ES-I3 (cell line): ENCODE data around the gene ZNF778.

ENCODE experiments used
- H3K36me3 ChIP-seq: 2 replicates; pipeline ENCODE4 v1.6.1; 2013; ENCODE audit warnings: mild to moderate bottlenecking, low read length, control low read depth, moderate library complexity; ENCODE audit not compliant: insufficient read depth
- H3K4me1 ChIP-seq: 2 replicates; pipeline ENCODE4 v1.6.1; 2013; ENCODE audit warnings: mild to moderate bottlenecking, control low read depth, low read length; ENCODE audit not compliant: insufficient read depth
- H3K9ac ChIP-seq: 2 replicates; pipeline ENCODE4 v1.6.1; 2013; ENCODE audit warnings: low read depth, mild to moderate bottlenecking, low read length, moderate library complexity
- H3K9me3 ChIP-seq: 2 replicates; pipeline ENCODE4 v1.6.1; 2013; ENCODE audit warnings: mild to moderate bottlenecking, low read length, moderate library complexity; ENCODE audit not compliant: control insufficient read depth, insufficient read depth

ZNF778 gene

GRCh38 chr16:89197033-89197632 is 20.4 kb upstream of the ZNF778 start:
- no peaks in the 10 kb centered on the region for H3K36me3 ChIP-seq
- no peaks in the 10 kb centered on the region; the same call in 1 of the 2 replicates for H3K4me1 ChIP-seq
- no peak overlapping the region for H3K9ac ChIP-seq
- no peaks in the 10 kb centered on the region for H3K9me3 ChIP-seq

GRCh38 chr16:89197633-89198416 is 19.7 kb upstream of the ZNF778 start:
- no peak overlapping the region for H3K9ac ChIP-seq
- no peaks in the 10 kb centered on the region; the same call in 1 of the 2 replicates for H3K4me1 ChIP-seq
- H3K36me3 ChIP-seq: no peaks in the 10 kb centered on the region
- no peaks in the 10 kb centered on the region for H3K9me3 ChIP-seq

GRCh38 chr16:89198417-89199240 is 18.9 kb upstream of the ZNF778 start:
- no peak overlapping the region for H3K9ac ChIP-seq

GRCh38 chr16:89199241-89200123 is 18.0 kb upstream of the ZNF778 start:
- H3K4me1 ChIP-seq: no peaks in the 10 kb centered on the region; the same call in 1 of the 2 replicates
- H3K36me3 ChIP-seq: no peaks in the 10 kb centered on the region
- peak overlapping the region; percentile 49; the same call in 1 of the 2 replicates for H3K9ac ChIP-seq
- no peaks in the 10 kb centered on the region for H3K9me3 ChIP-seq

More at GRCh38 chr16:89198417-89199240, 18.9 kb upstream of the ZNF778 start:
- Histone ChIP-seq H3K9me3 (no peaks in the 10 kb centered on the region), H3K4me1 (no peaks in the 10 kb centered on the region; the same call in 1 of the 2 replicates), H3K36me3 (no peaks in the 10 kb centered on the region)

GRCh38 chr16:89200124-89200849 is 17.2 kb upstream of the ZNF778 start, which contains the start of gene SLC22A31:
SLC22A31 (minus strand) TSS chr16:89200537; CDS start chr16:89200501, 36 bp downstream.
- H3K4me1 ChIP-seq: no peaks in the 10 kb centered on the region; the same call in 1 of the 2 replicates
- no peaks in the 10 kb centered on the region for H3K9me3 ChIP-seq
- no peaks in the 10 kb centered on the region for H3K36me3 ChIP-seq
- peak within 1 kb of the TSS; percentile 49 for H3K9ac ChIP-seq

GRCh38 chr16:89200850-89201411 is 16.6 kb upstream of the ZNF778 start:
- peak overlapping the region; percentile 49 for H3K9ac ChIP-seq
- no peaks in the 10 kb centered on the region for H3K36me3 ChIP-seq
- H3K4me1 ChIP-seq: no peaks in the 10 kb centered on the region; the same call in 1 of the 2 replicates
- H3K9me3 ChIP-seq: no peaks in the 10 kb centered on the region

- H3K9me3 ChIP-seq: no peaks in the 10 kb centered on the region
- H3K4me1 ChIP-seq: no peaks in the 10 kb centered on the region; the same call in 1 of the 2 replicates
- peak overlapping the region; percentile 49 for H3K9ac ChIP-seq
- no peaks in the 10 kb centered on the region for H3K36me3 ChIP-seq
These were observed 15.8 kb upstream of the ZNF778 start for GRCh38 chr16:89201439-89202377.

GRCh38 chr16:89202422-89203215 is 14.9 kb upstream of the ZNF778 start:
- H3K9ac ChIP-seq: peak overlapping the region; percentile 42; the same call in 1 of the 2 replicates
- no peaks in the 10 kb centered on the region for H3K9me3 ChIP-seq
- no peaks in the 10 kb centered on the region for H3K36me3 ChIP-seq
- H3K4me1 ChIP-seq: no peaks in the 10 kb centered on the region; the same call in 1 of the 2 replicates

- Histone ChIP-seq H3K9me3 (no peaks in the 10 kb centered on the region), H3K36me3 (no peaks in the 10 kb centered on the region), H3K4me1 (no peaks in the 10 kb centered on the region), H3K9ac (no peak overlapping the region)
These were observed 9.5 kb upstream of the ZNF778 start for GRCh38 chr16:89207993-89208392.

GRCh38 chr16:89209522-89210044 is 7.9 kb upstream of the ZNF778 start:
- no peaks in the 10 kb centered on the region for H3K36me3 ChIP-seq
- no peaks in the 10 kb centered on the region for H3K4me1 ChIP-seq
- H3K9ac ChIP-seq: no peak overlapping the region
- no peaks in the 10 kb centered on the region for H3K9me3 ChIP-seq

- no peaks in the 10 kb centered on the region for H3K9me3 ChIP-seq
- no peak overlapping the region for H3K9ac ChIP-seq
- no peaks in the 10 kb centered on the region for H3K36me3 ChIP-seq
- no peaks in the 10 kb centered on the region for H3K4me1 ChIP-seq
These were observed 7.2 kb upstream of the ZNF778 start for GRCh38 chr16:89210165-89210903.
